GM21528 (cell line): Measurements from ENCODE around the gene PLEKHJ1.
"Not testable (repeated sequence)": the region's sequence is repeated elsewhere in the genome, so short reads cannot be mapped to it uniquely, and the experiment has no call there.

Experiments
- ATAC-seq: cut with Tn5 transposase; IDR thresholded peaks from one replicate; pipeline ENCODE4 v1.9.1; 2021; ENCODE audit warnings: mild to moderate bottlenecking, moderate library complexity; ENCODE audit not compliant: unreplicated experiment, low FRiP score

Gene PLEKHJ1

DNA sequence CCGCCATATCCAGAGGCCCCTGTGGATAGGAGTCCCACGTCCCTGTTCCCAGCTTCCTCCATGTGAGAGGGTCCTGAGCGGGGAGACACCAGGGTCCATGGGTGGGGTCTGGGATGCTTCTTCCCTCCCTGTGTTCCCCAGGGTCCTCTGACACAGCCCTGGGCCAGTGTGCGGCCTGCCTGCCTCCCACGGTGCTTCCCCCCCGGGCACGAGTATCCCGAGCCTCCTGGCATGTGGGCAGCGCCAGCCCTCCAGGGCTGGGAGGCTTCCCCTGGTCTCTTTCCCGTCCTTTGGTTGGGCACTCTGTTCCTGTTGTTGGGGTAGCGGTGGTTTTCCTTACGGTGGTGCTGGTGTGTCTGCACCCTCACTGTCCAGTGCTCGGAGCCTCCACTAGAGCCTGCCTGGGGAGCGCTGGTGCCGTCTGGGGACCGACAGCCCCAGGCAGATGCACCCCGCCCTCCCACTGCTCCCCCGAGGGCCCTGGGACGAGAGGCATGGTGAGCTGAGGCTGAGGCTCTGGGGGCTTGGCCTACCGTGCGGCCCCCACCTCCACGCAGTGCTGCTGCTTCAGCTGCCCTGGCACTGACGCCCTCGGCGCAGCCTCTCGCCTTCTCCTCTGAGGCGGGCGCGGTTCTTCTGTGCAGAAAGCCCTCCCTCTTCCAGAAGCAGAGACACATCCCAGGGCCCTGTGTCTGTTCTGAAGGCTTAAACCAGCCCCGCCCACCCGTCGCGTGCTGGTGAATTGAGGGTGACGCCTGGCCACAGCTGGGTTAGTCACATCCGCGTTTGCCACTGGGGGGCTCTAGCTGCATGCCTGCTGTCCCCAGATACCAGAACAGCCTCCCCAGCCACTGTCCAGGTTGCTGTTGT lies 27.9 kb downstream of the PLEKHJ1 start:
- no peak for ATAC-seq

DNA sequence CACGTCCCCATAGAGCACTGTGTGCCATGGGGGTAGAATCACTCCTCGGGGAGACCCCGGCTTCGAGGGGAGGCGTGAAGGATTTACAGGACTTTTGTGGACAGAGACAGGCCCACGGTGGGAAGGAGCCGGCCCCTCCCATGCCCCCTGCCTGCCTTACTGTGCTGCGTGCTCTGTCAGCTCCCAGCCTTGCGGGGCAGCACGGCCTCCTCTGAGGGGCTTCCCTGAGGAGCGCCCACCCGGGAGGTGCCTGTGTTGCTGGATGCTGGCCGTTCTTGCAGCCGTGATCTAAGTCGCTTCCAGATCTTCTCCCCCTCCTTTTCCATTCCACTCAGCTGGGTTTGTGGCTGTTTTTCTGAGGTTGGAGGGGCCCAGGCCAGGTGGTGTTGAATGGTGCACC lies 29.1 kb downstream of the PLEKHJ1 start:
- no peak for ATAC-seq

GRCh38 chr19:2202366-2202765 lies 33.8 kb downstream of the PLEKHJ1 start:
- ATAC-seq, result no peak

GRCh38 chr19:2201473-2202148 lies 34.5 kb downstream of the PLEKHJ1 start:
- ATAC-seq, result no peak

DNA sequence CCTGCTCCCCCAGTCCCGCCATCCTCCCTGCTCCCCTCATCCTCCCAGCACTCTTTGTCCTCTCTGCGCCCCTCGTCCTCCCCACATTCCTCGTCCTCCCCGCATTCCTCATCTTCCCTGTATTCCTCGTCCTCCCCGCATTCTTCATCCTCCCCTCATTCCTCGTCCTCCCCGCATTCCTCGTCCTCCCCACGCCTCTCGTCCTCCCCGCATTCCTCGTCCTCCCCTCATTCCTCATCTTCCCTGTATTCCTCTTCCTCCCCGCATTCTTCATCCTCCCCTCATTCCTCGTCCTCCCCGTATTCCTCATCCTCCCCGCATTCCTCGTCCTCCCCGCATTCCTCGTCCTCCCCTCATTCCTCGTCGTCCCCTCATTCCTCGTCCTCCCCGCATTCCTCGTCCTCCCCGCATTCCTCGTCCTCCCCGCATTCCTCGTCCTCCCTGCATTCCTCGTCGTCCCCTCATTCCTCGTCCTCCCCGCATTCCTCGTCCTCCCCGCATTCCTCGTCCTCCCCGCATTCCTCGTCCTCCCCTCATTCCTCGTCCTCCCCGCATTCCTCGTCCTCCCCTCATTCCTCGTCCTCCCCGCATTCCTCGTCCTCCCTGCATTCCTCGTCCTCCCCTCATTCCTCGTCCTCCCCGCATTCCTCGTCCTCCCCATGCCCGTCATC lies 35.4 kb downstream of the PLEKHJ1 start:
- ATAC-seq, result not testable (repeated sequence)

DNA sequence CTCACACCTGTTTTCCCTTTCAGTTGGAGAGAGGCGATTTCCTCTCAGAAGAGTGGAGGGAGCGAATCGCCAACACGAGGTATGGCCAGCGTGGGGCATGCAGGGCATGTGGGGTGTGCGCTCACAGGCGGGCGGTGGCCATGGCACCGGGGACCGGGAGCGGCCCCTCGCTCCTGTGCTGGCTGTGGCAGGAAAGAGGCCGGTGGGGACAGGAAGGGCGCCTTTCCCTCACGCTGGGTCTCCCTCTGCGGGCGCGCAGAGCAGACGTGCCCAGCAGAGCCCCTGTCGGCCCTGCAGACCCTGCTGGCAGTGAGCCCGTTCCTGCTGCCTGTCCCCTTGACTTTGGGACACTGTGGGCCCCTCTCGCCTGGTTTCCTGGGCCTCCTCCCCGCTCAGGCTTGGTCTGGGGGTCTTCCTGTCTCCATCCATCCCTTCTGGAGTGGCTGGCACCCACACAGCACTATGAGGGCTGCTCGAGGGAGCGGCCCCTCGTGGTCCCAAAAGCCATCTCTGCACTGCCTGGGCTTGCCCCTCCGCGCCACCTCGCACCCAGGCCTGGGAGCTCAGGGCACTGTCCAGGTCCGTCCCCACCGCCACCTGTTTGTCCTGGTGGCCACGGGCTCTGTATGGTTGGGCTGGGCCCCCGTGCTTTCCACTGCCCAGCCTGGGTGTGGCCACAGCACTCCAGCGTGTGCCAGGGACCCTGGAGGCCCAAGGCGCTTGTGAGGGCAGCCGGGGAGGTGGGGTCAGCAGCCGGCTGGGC lies 36.1 kb downstream of the PLEKHJ1 start:
- ATAC-seq, result no peak

GRCh38 chr19:2199215-2199614 lies 36.9 kb downstream of the PLEKHJ1 start:
- no peak for ATAC-seq

GRCh38 chr19:2198317-2198716 lies 37.8 kb downstream of the PLEKHJ1 start:
- ATAC-seq, result no peak

GRCh38 chr19:2197270-2197669 lies 38.9 kb downstream of the PLEKHJ1 start:
- ATAC-seq, result no peak

DNA sequence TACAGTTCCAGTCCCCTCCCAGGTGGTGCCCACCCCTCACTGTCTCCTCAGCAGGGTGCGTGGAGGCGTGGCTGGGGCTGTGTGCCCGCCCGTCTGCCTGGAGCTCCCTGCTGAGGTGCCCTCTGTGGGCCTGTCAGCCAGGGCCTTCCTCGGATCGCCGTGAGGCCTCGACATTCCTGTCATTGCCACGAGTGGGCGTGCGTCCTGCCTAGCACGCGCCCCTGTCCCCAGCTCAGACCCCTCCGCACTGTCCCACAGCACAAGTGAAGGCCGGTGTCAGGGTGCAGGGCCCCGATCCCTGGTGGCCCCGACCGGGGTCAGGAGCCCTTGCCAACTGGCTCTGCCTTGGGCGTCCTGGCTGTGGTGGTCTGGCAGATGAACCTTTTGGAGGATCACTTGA lies 40.2 kb downstream of the PLEKHJ1 start:
- ATAC-seq, result no peak

GRCh38 chr19:2195361-2195760 lies 40.8 kb downstream of the PLEKHJ1 start:
- ATAC-seq, result no peak

DNA sequence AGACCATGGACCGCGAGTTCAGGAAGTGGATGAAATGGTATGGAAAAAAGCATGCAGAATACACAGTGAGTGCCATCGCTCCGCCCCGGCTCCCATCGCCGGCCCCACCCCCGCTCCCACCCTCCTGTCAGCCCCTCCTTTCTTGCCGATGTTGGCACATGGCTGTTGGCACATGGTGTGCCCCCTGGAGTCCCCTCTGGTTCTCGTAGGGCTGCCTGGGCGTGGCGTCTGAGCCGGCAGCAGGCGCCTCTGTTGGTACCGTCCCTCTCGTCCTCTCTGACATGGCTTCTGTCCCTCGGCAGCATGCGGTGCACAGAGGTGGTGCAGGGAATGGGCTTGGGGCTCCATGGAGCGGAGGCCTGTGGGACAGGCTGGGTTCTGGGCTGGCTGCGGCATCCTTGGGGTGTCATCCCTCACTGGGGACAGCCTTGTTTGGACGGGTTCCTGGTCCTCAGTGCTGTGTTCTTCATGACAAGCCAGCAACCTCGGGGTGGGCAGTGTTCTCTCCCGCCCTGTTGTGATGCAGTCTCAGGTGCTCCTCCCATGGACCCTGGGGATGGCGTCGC lies 41.5 kb downstream of the PLEKHJ1 start:
- ATAC-seq, result no peak

DNA sequence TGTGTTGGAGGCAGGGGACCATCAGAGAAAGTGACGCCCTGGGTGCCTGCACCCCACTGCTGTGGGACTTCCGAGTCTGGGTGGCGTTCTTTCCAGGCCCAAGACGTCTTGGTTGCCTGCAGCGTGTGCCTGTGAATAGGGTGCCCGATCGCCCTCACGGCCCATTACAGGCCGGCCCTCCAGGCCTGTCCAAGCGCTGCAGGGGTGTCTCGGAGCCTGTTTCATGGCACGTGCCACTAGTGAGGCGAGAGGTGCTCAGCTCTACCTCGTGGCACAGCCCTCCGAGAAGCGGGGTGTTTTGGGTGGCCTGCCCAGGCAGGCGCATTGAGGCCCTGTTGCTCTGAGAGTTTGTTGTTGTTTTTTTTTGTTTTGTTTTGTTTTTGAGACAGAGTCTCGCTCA lies 42.3 kb downstream of the PLEKHJ1 start:
- ATAC-seq, result no peak

GRCh38 chr19:2192862-2193261 lies 43.3 kb downstream of the PLEKHJ1 start:
- no peak for ATAC-seq

DNA sequence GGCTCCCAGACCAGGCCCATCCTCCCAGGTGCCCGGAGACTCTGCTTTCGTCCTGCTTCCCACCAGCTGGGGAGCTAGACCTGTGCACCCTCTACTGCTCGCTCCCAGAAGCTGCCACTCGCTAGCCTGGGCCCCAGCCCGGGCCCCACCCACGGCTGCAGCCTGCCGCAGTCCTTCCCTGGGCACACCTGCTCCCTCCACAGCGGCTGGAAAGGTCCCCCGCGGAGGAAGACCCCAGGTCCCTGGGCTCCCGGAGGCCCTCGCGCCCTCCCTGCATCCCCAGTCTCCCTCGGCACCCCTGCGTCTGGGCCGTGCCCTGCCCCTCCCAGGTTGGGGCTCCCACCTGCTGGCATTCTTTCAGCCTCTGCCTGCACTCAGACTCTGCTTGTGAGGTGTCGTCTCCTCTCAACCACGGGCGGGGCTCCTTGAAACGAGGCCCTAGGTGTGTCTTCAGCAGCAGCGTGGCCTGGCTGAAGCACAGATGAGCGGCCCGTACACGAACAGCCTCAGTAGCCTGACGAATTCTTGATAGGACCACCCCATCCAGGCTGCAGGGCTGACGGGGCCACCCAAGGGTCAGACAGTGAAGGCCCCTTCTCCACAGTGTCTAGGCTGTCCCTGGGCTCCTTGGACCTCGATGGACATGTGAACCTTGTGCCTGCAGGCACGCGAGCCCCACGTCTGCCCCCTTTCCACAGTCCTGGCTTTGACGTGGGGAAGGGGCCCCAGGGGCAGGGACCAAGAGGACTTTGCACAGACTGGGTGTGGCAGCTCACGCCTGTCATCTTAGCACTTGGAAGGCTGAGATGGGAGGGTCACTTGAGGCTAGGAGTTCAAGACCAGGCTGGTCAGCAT lies 44.4 kb downstream of the PLEKHJ1 start:
- ATAC-seq, result no peak

GRCh38 chr19:2190848-2191455 lies 45.2 kb downstream of the PLEKHJ1 start:
- ATAC-seq, result no peak

- ATAC-seq, result no peak
Observed at GRCh38 chr19:2189880-2190279, 46.2 kb downstream of the PLEKHJ1 start.

DNA sequence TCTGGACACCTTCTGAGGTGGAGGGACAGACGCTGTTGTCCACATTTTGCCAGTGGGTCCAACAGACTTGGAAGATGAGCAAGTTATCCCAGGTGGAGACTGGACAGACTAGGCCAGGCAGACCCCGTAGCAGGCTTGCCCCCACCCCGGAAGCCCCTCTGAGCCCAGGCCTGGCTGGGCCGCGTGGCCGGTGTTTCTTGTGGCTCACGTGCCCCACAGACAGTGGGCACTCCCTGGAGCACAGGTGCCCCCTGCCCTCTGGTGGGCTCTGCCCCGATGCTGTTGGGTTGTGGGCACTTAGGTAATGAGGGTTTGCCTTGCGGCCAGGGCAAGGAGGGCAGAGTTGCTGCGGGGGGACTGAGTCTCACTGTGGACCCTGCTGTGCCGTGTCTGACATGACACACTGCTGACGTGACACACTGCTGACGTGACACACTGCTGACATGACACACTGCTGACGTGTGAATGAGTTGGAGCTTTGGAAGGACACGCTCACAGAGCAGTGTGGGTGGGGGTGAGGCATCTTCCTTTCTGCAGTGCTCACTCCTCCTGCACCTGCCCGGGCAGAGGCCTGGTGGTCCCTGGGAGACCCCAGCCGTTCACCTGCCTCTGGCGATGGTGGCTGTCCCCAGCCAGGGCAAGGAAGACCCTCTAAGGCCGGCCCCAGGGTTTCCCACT lies 47.3 kb downstream of the PLEKHJ1 start:
- ATAC-seq, result no peak
